Measurements from ENCODE around the gene TEDC1.

- TF ChIP-seq, protein P1, sequence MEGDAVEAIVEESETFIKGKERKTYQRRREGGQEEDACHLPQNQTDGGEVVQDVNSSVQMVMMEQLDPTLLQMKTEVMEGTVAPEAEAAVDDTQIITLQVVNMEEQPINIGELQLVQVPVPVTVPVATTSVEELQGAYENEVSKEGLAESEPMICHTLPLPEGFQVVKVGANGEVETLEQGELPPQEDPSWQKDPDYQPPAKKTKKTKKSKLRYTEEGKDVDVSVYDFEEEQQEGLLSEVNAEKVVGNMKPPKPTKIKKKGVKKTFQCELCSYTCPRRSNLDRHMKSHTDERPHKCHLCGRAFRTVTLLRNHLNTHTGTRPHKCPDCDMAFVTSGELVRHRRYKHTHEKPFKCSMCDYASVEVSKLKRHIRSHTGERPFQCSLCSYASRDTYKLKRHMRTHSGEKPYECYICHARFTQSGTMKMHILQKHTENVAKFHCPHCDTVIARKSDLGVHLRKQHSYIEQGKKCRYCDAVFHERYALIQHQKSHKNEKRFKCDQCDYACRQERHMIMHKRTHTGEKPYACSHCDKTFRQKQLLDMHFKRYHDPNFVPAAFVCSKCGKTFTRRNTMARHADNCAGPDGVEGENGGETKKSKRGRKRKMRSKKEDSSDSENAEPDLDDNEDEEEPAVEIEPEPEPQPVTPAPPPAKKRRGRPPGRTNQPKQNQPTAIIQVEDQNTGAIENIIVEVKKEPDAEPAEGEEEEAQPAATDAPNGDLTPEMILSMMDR (IDR thresholded peaks at IDR 0.05; ENCODE audit: low read length) = no peak
- no peak for TF ChIP-seq EZH2 (optimal IDR thresholded peaks at IDR 0.05; ENCODE audit: low read depth, low read length)
Measured at GRCh38 chr14:105508601-105509000, 17.6 kb downstream of the TEDC1 start.
